Keratinocyte (primary cell): Measurements from ENCODE around the gene IPO13. TPM values are rescaled to one million over a fixed set of nuclear protein-coding genes. Genes with fewer than 3 reads are reported as not detected.

Experiments
- DNase-seq: peaks from one replicate; pipeline ENCODE4 v3.0.0-alpha.2; 2011; ENCODE audit warnings: low read depth, missing footprints, low spot score
- FAIRE-seq: peaks from 2 replicates; lab custom pipeline; 2011; peaks lifted over from hg19 to GRCh38; lab: Jason Lieb, UNC
- H2AFZ ChIP-seq: 2 replicates; pipeline ENCODE4 v1.6.0; 2012; ENCODE audit warnings: low read length, control low read depth, inconsistent platforms; ENCODE audit not compliant: control insufficient read depth
- H3K27ac ChIP-seq: 2 replicates; pipeline ENCODE4 v1.5.1; 2011; ENCODE audit warnings: low read length; ENCODE audit not compliant: control insufficient read depth, insufficient read depth
- H3K27me3 ChIP-seq: 3 replicates; pipeline ENCODE4 v1.6.0; 2011; ENCODE audit warnings: low read length; ENCODE audit not compliant: control insufficient read depth, insufficient read depth; ENCODE audit errors: extremely low read depth
- H3K36me3 ChIP-seq, 2 experiments: 2 replicates in 1 of 2; 3 replicates in 1 of 2; pipeline ENCODE4 v1.5.1; 2011; ENCODE audit warnings: low read length in 2 of 2, mild to moderate bottlenecking in 1 of 2; ENCODE audit not compliant: control insufficient read depth in 2 of 2, insufficient read depth in 2 of 2; ENCODE audit errors: extremely low read depth in 1 of 2
- H3K4me1 ChIP-seq: 3 replicates; pipeline ENCODE4 v1.5.1; 2011; ENCODE audit warnings: low read length; ENCODE audit not compliant: control insufficient read depth, insufficient read depth; ENCODE audit errors: extremely low read depth
- H3K4me2 ChIP-seq: 3 replicates; pipeline ENCODE4 v1.6.0; 2011; ENCODE audit warnings: low read depth, low read length; ENCODE audit not compliant: control insufficient read depth, insufficient read depth; ENCODE audit errors: extremely low read depth
- H3K4me3 ChIP-seq, 3 experiments: fragments of 200-600 bp in 1 of 3; sonication (generic) in 1 of 3; 2 replicates in 2 of 3; 3 replicates in 1 of 3; pipeline ENCODE4 v1.5.1; 2011 to 2016; ENCODE audit warnings: low read length in 3 of 3, mild to moderate bottlenecking in 3 of 3, control low read depth in 2 of 3, inconsistent platforms in 1 of 3, low read depth in 1 of 3, mixed read lengths in 1 of 3, mixed run types in 1 of 3, moderate library complexity in 1 of 3; ENCODE audit not compliant: control insufficient read depth in 2 of 3, insufficient read depth in 2 of 3; ENCODE audit errors: extremely low read depth in 1 of 3
- H3K79me2 ChIP-seq: 2 replicates; pipeline ENCODE4 v1.6.0; 2012; ENCODE audit warnings: low read length; ENCODE audit not compliant: control insufficient read depth, insufficient read depth
- H3K9ac ChIP-seq: 3 replicates; pipeline ENCODE4 v1.6.0; 2011; ENCODE audit warnings: low read length; ENCODE audit not compliant: control insufficient read depth, insufficient read depth; ENCODE audit errors: extremely low read depth
- H3K9me1 ChIP-seq: 3 replicates; pipeline ENCODE4 v1.6.0; 2011; ENCODE audit warnings: low read length; ENCODE audit not compliant: control insufficient read depth, insufficient read depth; ENCODE audit errors: extremely low read depth
- H3K9me3 ChIP-seq: 2 replicates; pipeline ENCODE4 v1.5.1; 2012; ENCODE audit warnings: low read depth, low read length; ENCODE audit not compliant: control insufficient read depth
- H4K20me1 ChIP-seq: 3 replicates; pipeline ENCODE4 v1.6.0; 2011; ENCODE audit warnings: low read length; ENCODE audit not compliant: control insufficient read depth, insufficient read depth; ENCODE audit errors: extremely low read depth
- EZH2 ChIP-seq: IDR thresholded peaks from one replicate; pipeline ENCODE4 v1.6.1; 2012; ENCODE audit warnings: inconsistent platforms, mild to moderate bottlenecking, low read length, moderate library complexity
- dilution Hi-C: fragments of 300-500 bp; cut with MboI; formaldehyde crosslinking; loops from one replicate; pipeline ENCODE4 v1.7.0; 2020; ENCODE audit warnings: low sequenced_read_pairs; ENCODE audit not compliant: extremely low pct_ligation_motif_present
- polyA plus RNA-seq, 5 experiments: library from polyadenylated mRNA; depleted of rRNA in 3 of 5; stranded (reverse) in 3 of 5; stranded (forward) in 1 of 5; unstranded in 1 of 5; fragments of >200 nt; gene quantifications; 1 replicate in 1 of 5; 2 replicates in 3 of 5; 3 replicates in 1 of 5; pipeline versions ENCODE4 v1.2.1 to v1.2.3, GENCODE V29; 2011 to 2012; ENCODE audit warnings: missing spikeins in 2 of 5, low read depth in 1 of 5, low replicate concordance in 1 of 5
- TF ChIP-seq, protein P1 (sequence below), 3 experiments: IDR thresholded peaks in 1 of 3; conservative IDR thresholded peaks in 1 of 3; optimal IDR thresholded peaks in 1 of 3; 2 replicates in 2 of 3; 3 replicates in 1 of 3; pipeline versions ENCODE3 to v1.5.1; 2011; ENCODE audit warnings: low read length in 3 of 3, mild to moderate bottlenecking in 3 of 3, moderate library complexity in 2 of 3, control low read depth in 1 of 3, inconsistent platforms in 1 of 3; ENCODE audit not compliant: insufficient read depth in 2 of 3; ENCODE audit errors: extremely low read depth in 1 of 3

Gene IPO13
- polyA plus RNA-seq, 1 donor (not counting 4 experiments of a cell fraction or from before 2014, with no cell fraction given) = 20.7 TPM

DNA sequence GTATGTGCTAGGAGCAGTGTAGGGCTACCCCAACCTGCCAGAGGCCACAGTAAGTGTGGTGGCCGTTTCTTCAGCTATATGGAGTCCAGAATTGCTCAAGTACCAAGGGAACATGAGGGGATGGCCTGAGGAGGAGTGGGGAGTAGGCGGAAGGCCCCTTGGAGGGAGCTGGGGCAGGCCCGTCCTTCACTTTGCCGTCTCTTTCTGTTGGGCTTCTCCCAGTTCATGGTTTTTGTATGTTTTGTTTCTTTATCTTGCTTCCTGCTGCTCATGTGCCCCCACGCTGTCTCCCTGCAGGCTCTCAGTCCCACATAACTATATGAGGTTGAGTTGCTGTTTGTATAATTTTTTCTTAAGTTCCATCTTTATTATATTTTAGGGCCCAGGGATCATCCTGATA, 17.1 kb downstream of the IPO13 start:
- TF ChIP-seq, protein P1, sequence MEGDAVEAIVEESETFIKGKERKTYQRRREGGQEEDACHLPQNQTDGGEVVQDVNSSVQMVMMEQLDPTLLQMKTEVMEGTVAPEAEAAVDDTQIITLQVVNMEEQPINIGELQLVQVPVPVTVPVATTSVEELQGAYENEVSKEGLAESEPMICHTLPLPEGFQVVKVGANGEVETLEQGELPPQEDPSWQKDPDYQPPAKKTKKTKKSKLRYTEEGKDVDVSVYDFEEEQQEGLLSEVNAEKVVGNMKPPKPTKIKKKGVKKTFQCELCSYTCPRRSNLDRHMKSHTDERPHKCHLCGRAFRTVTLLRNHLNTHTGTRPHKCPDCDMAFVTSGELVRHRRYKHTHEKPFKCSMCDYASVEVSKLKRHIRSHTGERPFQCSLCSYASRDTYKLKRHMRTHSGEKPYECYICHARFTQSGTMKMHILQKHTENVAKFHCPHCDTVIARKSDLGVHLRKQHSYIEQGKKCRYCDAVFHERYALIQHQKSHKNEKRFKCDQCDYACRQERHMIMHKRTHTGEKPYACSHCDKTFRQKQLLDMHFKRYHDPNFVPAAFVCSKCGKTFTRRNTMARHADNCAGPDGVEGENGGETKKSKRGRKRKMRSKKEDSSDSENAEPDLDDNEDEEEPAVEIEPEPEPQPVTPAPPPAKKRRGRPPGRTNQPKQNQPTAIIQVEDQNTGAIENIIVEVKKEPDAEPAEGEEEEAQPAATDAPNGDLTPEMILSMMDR (optimal IDR thresholded peaks at IDR 0.05 in 1 of 3, IDR thresholded peaks at IDR 0.05 in 1 of 3, conservative IDR thresholded peaks at IDR 0.05 in 1 of 3; ENCODE audit: extremely low read depth in 1 of 3, insufficient read depth in 2 of 3, low read length in 3 of 3) = no peak
- TF ChIP-seq EZH2 = no peak
- Histone ChIP-seq H3K9me1 (no peaks in the 10 kb centered on the region), H3K79me2 (no peaks in the 10 kb centered on the region), H4K20me1 (no peaks in the 10 kb centered on the region), H3K4me1 (no peaks in the 10 kb centered on the region), H3K4me2 (no peak overlapping the region), H3K36me3 (peaks cover 36 to 41% of the 10 kb centered on the region in 2 experiments), H3K27ac (no peak overlapping the region), H2AFZ (no peak overlapping the region), H3K4me3 (no peak overlapping the region), H3K9me3 (no peaks in the 10 kb centered on the region), H3K9ac (no peak overlapping the region), H3K27me3 (no peaks in the 10 kb centered on the region)
- dilution Hi-C loops = no loop called here
- FAIRE-seq (no peak), DNase-seq (no peak)

DNA sequence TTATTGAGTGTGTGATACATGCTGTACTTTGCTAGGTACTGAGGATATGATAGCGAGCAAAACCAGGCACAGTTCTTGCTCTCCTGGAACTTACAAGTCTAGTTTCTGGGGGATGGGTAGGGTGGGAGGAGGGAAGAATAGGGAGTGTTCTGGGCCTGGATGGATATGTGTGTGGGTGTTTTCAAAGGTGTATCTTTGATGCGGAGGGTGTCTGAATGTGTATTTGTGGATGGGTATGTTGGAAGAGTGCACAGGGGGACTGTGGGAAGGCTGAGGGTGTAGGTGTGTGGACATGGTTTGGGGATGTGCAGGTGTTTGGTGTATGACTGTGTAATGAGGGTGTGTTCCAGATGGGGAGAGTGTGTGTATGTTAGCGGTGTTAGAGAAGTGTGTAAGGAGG, 18.6 kb downstream of the IPO13 start:
- Histone ChIP-seq H3K9me3 (no peaks in the 10 kb centered on the region), H3K9me1 (no peaks in the 10 kb centered on the region), H4K20me1 (no peaks in the 10 kb centered on the region), H3K9ac (no peak overlapping the region), H3K27ac (no peak overlapping the region), H3K4me1 (peaks cover under 1% of the 10 kb centered on the region), H3K36me3 (peaks cover 24 to 34% of the 10 kb centered on the region in 2 experiments), H3K4me2 (no peak overlapping the region), H3K79me2 (peaks cover 4% of the 10 kb centered on the region), H3K4me3 (no peak overlapping the region), H3K27me3 (no peaks in the 10 kb centered on the region), H2AFZ (no peak overlapping the region)
- no peak for DNase-seq
- TF ChIP-seq, protein P1 (optimal IDR thresholded peaks at IDR 0.05 in 1 of 3, IDR thresholded peaks at IDR 0.05 in 1 of 3, conservative IDR thresholded peaks at IDR 0.05 in 1 of 3; ENCODE audit: extremely low read depth in 1 of 3, insufficient read depth in 2 of 3, low read length in 3 of 3) = no peak
- no peak for TF ChIP-seq EZH2
- dilution Hi-C loops = no loop called here
- FAIRE-seq = no peak
